HEK293 (cell line): ENCODE data around the gene COPS3.

Experiments
- ZBTB17 ChIP-seq: fragments of 450-650 bp; formaldehyde crosslinking; IDR thresholded peaks from 2 replicates; pipeline ENCODE4 v1.5.1; 2016; ENCODE audit warnings: missing biosample characterization, missing genetic modification characterization
- TF ChIP-seq, protein P1 (sequence below): fragments of 450-650 bp; formaldehyde crosslinking; IDR thresholded peaks from 2 replicates; pipeline ENCODE4 v1.5.1; 2016; ENCODE audit warnings: missing biosample characterization, missing genetic modification characterization
- TF ChIP-seq, protein P2 (sequence below): fragments of 450-650 bp; formaldehyde crosslinking; IDR thresholded peaks from 2 replicates; pipeline ENCODE4 v1.5.1; 2017; ENCODE audit warnings: missing biosample characterization, missing genetic modification characterization

DNA sequence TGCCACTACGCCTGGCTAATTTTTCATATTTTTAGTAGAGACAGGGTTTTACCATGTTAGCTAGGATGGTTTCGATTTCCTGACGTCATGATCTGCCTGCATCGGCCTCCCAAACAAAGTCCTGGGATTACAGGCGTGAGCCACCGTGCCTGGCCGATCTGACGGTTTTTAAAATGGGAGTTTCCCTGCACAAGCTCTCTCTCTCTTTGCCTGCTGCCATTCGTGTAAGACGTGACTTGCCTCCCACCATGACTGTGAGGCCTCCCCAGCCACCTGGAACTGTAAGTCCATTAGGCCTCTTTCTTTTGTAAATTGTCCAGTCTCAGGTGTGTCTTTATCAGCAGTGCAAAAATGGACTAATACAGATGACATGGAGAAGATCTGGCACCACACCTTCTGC, 39.4 kb downstream of the COPS3 start:
- TF ChIP-seq, protein P1, sequence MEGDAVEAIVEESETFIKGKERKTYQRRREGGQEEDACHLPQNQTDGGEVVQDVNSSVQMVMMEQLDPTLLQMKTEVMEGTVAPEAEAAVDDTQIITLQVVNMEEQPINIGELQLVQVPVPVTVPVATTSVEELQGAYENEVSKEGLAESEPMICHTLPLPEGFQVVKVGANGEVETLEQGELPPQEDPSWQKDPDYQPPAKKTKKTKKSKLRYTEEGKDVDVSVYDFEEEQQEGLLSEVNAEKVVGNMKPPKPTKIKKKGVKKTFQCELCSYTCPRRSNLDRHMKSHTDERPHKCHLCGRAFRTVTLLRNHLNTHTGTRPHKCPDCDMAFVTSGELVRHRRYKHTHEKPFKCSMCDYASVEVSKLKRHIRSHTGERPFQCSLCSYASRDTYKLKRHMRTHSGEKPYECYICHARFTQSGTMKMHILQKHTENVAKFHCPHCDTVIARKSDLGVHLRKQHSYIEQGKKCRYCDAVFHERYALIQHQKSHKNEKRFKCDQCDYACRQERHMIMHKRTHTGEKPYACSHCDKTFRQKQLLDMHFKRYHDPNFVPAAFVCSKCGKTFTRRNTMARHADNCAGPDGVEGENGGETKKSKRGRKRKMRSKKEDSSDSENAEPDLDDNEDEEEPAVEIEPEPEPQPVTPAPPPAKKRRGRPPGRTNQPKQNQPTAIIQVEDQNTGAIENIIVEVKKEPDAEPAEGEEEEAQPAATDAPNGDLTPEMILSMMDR (tag by site-specific recombination), result no peak
- TF ChIP-seq ZBTB17 (tag by site-specific recombination), result no peak
- TF ChIP-seq, protein P2, sequence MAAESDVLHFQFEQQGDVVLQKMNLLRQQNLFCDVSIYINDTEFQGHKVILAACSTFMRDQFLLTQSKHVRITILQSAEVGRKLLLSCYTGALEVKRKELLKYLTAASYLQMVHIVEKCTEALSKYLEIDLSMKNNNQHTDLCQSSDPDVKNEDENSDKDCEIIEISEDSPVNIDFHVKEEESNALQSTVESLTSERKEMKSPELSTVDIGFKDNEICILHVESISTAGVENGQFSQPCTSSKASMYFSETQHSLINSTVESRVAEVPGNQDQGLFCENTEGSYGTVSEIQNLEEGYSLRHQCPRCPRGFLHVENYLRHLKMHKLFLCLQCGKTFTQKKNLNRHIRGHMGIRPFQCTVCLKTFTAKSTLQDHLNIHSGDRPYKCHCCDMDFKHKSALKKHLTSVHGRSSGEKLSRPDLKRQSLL (tag by site-specific recombination), result no peak
